Hepatocyte (in vitro differentiated cells): ENCODE measurements around the gene TOX3. TPM values are rescaled to one million over a fixed set of nuclear protein-coding genes. Genes with fewer than 3 reads are reported as not detected.
A peak's percentile ranks its signal among the peaks of the same experiment; 100 is the strongest.

Experiments used
- DNase-seq: peaks from one replicate; pipeline ENCODE4 v3.0.0-alpha.2; 2016; ENCODE audit warnings: low spot score
- H2AFZ ChIP-seq: fragments of 200-600 bp; sonication (generic); 2 replicates; pipeline ENCODE4 v1.6.0; 2016; ENCODE audit warnings: antibody characterized with exemption, mild to moderate bottlenecking
- H3K27ac ChIP-seq: fragments of 200-600 bp; sonication (generic); 2 replicates; pipeline ENCODE4 v1.5.1; 2016; ENCODE audit warnings: mild to moderate bottlenecking
- H3K27me3 ChIP-seq: fragments of 200-600 bp; sonication (generic); 2 replicates; pipeline ENCODE4 v1.6.1; 2016
- H3K36me3 ChIP-seq: fragments of 200-600 bp; sonication (generic); replicated peaks from 2 replicates; pipeline ENCODE4 v1.5.1; 2016; ENCODE audit warnings: low read depth; ENCODE audit not compliant: insufficient read depth
- H3K4me1 ChIP-seq: fragments of 200-600 bp; sonication (generic); 2 replicates; pipeline ENCODE4 v1.5.1; 2016; ENCODE audit warnings: mild to moderate bottlenecking, moderate library complexity; ENCODE audit not compliant: insufficient read depth
- H3K4me2 ChIP-seq: fragments of 200-600 bp; sonication (generic); 2 replicates; pipeline ENCODE4 v1.6.0; 2016
- H3K4me3 ChIP-seq: fragments of 200-600 bp; sonication (generic); 2 replicates; pipeline ENCODE4 v1.5.1; 2016; ENCODE audit warnings: mild to moderate bottlenecking
- H3K79me2 ChIP-seq: fragments of 200-600 bp; sonication (generic); 2 replicates; pipeline ENCODE4 v1.6.0; 2017; ENCODE audit warnings: mild to moderate bottlenecking
- H3K9me2 ChIP-seq: fragments of 200-600 bp; sonication (generic); replicated peaks from 2 replicates; pipeline ENCODE4 v1.6.0; 2017; ENCODE audit warnings: mild to moderate bottlenecking; ENCODE audit not compliant: insufficient read depth
- H3K9me3 ChIP-seq: fragments of 200-600 bp; sonication (generic); 2 replicates; pipeline ENCODE4 v1.5.1; 2016; ENCODE audit warnings: low read depth, mild to moderate bottlenecking
- H4K20me1 ChIP-seq: fragments of 200-600 bp; sonication (generic); 2 replicates; pipeline ENCODE4 v1.6.0; 2016; ENCODE audit warnings: mild to moderate bottlenecking; ENCODE audit not compliant: insufficient read depth, poor library complexity, severe bottlenecking
- EZH2 ChIP-seq: fragments of 200-600 bp; sonication (generic); IDR thresholded peaks from 2 replicates; pipeline ENCODE4 v1.6.1; 2016; ENCODE audit warnings: antibody characterized with exemption, mild to moderate bottlenecking, borderline replicate concordance
- EZH2phosphoT487 ChIP-seq: fragments of 200-600 bp; sonication (generic); IDR thresholded peaks from one replicate; pipeline ENCODE4 v1.6.1; 2018; ENCODE audit warnings: antibody characterized with exemption, mild to moderate bottlenecking, low read depth, moderate library complexity; ENCODE audit not compliant: unreplicated experiment, severe bottlenecking
- WGBS: methylation state at CpG from one replicate; pipeline ENCODE4 v1.1.6; 2016; ENCODE audit warnings: low lambda C conversion rate; ENCODE audit errors: missing lambda C conversion rate; 5-methylcytosine and 5-hydroxymethylcytosine counted together
- polyA plus RNA-seq: library from polyadenylated mRNA; unstranded; fragments of >200 nt; fragmentation: Nextera tagmentation; extraction: Ambion mirVana; gene quantifications from 2 replicates; pipeline ENCODE4 v1.2.1, GENCODE V29; 2016
- total RNA-seq: library from RNA; depleted of rRNA; stranded (reverse); fragments of >200 nt; gene quantifications from 2 replicates; pipeline ENCODE4 v1.2.3, GENCODE V29; 2014
- TF ChIP-seq, protein P1 (sequence below): fragments of 200-600 bp; sonication (generic); IDR thresholded peaks from 2 replicates; pipeline ENCODE4 v1.5.1; 2016; ENCODE audit warnings: antibody characterized with exemption, mild to moderate bottlenecking; ENCODE audit not compliant: poor library complexity

TOX3 gene
- total and polyA plus RNA-seq, 2 experiments from 2014 or later = 11.8 to 23.6 TPM

DNA sequence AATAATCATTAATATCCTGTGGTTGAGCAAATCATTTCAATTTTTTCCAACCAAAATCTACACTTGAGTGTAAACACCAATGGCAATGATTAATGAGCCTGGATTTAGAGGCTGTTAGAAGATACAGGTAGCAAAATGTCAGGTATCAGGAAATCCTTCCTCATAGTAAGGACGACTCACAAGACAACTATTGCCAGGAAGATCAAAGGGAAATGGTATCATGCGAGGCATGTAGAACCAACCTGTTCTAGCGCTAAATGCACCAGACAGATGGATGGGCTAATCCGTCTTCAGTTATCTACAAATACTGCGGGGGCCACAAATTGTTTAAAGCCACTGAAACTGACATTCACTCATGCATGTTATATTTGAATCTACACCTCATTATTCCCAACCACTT is 28.1 kb downstream of the TOX3 start:
- no peaks in the 10 kb centered on the region for H3K9me3 ChIP-seq
- no peak overlapping the region for H3K4me2 ChIP-seq
- 73% methylated on average over 5 of the region's 5 CpGs for WGBS
- TF ChIP-seq EZH2 (no peak), EZH2phosphoT487 (no peak)
- TF ChIP-seq, protein P1, sequence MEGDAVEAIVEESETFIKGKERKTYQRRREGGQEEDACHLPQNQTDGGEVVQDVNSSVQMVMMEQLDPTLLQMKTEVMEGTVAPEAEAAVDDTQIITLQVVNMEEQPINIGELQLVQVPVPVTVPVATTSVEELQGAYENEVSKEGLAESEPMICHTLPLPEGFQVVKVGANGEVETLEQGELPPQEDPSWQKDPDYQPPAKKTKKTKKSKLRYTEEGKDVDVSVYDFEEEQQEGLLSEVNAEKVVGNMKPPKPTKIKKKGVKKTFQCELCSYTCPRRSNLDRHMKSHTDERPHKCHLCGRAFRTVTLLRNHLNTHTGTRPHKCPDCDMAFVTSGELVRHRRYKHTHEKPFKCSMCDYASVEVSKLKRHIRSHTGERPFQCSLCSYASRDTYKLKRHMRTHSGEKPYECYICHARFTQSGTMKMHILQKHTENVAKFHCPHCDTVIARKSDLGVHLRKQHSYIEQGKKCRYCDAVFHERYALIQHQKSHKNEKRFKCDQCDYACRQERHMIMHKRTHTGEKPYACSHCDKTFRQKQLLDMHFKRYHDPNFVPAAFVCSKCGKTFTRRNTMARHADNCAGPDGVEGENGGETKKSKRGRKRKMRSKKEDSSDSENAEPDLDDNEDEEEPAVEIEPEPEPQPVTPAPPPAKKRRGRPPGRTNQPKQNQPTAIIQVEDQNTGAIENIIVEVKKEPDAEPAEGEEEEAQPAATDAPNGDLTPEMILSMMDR = no peak
- no peaks in the 10 kb centered on the region for H3K9me2 ChIP-seq
- H3K4me1 ChIP-seq = no peaks in the 10 kb centered on the region
- H3K27ac ChIP-seq = no peak overlapping the region
- H4K20me1 ChIP-seq = peaks cover 4% of the 10 kb centered on the region
- H3K79me2 ChIP-seq = peaks cover 52% of the 10 kb centered on the region
- H3K4me3 ChIP-seq = no peak overlapping the region
- no peaks in the 10 kb centered on the region for H3K36me3 ChIP-seq
- no peak overlapping the region for H2AFZ ChIP-seq
- no peak for DNase-seq
- H3K27me3 ChIP-seq = no peaks in the 10 kb centered on the region

DNA sequence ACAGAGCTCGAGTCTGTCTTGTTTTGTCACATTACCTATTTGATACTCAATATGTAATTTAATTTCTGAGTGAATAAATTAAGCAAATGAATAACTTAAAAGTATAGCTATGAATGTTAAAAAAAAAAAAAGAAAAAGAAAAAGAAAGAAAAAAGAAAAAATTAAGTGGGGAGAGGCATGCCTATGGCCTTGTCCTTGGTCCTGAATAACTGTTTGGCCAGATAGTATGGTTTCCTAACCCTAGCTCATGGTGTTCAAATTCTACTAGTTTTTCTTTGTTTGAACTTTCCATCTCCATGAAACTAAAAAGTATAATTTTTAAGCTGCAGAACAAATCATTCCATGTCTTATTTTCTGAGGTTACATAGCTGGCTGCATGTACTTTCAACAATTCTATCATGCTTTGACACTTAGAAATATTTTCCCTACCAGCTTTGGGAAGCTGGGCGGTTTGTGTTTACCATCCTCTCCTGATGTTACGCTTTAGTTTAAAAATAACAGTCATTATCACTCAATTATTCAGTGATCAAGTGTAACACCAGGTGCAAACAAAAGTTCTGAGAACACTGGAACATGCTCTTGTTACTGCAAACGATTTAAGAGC is 31.8 kb downstream of the TOX3 start:
- H3K4me2 ChIP-seq = no peak overlapping the region
- H3K4me3 ChIP-seq = no peak overlapping the region
- DNase-seq = peak; percentile 28
- no peaks in the 10 kb centered on the region for H3K36me3 ChIP-seq
- H2AFZ ChIP-seq = no peak overlapping the region
- H3K9me2 ChIP-seq = no peaks in the 10 kb centered on the region
- H3K79me2 ChIP-seq = peaks cover 37% of the 10 kb centered on the region
- no peaks in the 10 kb centered on the region for H3K27me3 ChIP-seq
- no peaks in the 10 kb centered on the region for H3K4me1 ChIP-seq
- no peaks in the 10 kb centered on the region for H4K20me1 ChIP-seq
- H3K9me3 ChIP-seq = no peaks in the 10 kb centered on the region
- TF ChIP-seq EZH2 (no peak), EZH2phosphoT487 (no peak)
- TF ChIP-seq, protein P1 = no peak
- no peak overlapping the region for H3K27ac ChIP-seq
- WGBS = 75% methylated on average over 4 of the region's 4 CpGs

DNA sequence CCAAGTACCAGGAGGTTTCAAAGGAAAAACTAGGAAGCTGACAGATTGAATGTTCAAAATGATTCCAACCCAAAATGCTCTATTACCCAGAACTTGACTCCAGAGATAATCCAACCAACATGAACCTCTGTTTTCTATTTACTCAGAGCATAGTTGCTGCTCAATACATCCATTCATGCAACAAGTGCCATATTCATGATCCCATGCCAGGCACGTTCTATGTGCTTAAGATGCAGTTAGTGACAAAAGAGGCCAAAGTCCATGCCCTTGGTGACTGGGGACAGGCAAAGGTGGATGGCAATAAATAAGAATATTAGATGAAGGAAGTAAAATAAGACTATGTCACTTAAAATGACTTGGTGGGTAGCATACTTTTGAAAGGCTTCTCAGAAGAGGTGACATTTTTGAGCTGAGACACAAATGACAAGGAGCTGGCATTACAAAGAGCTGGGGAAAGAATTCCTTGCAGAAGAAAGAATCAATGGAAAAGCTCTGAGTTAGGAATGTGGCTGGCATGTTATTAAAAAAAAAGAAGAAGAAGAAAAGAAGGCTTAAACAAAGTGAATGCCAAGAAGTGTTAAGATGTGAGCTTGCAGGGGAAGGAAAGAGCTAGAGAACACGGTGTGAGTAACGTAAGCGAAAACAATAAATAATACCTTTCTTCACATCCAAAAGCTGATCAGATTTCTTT is 34.5 kb downstream of the TOX3 start:
- H4K20me1 ChIP-seq = no peaks in the 10 kb centered on the region
- TF ChIP-seq, protein P1 = no peak
- TF ChIP-seq EZH2phosphoT487 (no peak), EZH2 (no peak)
- H3K4me2 ChIP-seq = no peak overlapping the region
- DNase-seq = no peak
- H3K79me2 ChIP-seq = peaks cover 54% of the 10 kb centered on the region
- WGBS = 90% methylated on average over 4 of the region's 4 CpGs
- no peaks in the 10 kb centered on the region for H3K4me1 ChIP-seq
- H3K9me3 ChIP-seq = no peaks in the 10 kb centered on the region
- H3K9me2 ChIP-seq = no peaks in the 10 kb centered on the region
- H3K27ac ChIP-seq = no peak overlapping the region
- no peaks in the 10 kb centered on the region for H3K27me3 ChIP-seq
- H3K36me3 ChIP-seq = no peaks in the 10 kb centered on the region
- no peak overlapping the region for H3K4me3 ChIP-seq
- H2AFZ ChIP-seq = no peak overlapping the region
